Fibroblast of lung (primary cell): Measurements from ENCODE around the gene MSI2.

Source experiments
- EZH2 ChIP-seq: IDR thresholded peaks from 2 replicates; pipeline ENCODE4 v1.5.1; 2012; ENCODE audit warnings: low read length, control low read depth, mild to moderate bottlenecking; ENCODE audit errors: missing control alignments
- TF ChIP-seq, protein P1 (sequence below), 2 donors: IDR thresholded peaks in 1 of 2; conservative IDR thresholded peaks in 1 of 2; 1 replicate in 1 of 2; 2 replicates in 1 of 2; pipeline ENCODE4 v1.5.1; 2011 to 2012; ENCODE audit warnings: low read length in 2 of 2, control low read depth in 1 of 2, inconsistent platforms in 1 of 2, low read depth in 1 of 2, mild to moderate bottlenecking in 1 of 2

DNA sequence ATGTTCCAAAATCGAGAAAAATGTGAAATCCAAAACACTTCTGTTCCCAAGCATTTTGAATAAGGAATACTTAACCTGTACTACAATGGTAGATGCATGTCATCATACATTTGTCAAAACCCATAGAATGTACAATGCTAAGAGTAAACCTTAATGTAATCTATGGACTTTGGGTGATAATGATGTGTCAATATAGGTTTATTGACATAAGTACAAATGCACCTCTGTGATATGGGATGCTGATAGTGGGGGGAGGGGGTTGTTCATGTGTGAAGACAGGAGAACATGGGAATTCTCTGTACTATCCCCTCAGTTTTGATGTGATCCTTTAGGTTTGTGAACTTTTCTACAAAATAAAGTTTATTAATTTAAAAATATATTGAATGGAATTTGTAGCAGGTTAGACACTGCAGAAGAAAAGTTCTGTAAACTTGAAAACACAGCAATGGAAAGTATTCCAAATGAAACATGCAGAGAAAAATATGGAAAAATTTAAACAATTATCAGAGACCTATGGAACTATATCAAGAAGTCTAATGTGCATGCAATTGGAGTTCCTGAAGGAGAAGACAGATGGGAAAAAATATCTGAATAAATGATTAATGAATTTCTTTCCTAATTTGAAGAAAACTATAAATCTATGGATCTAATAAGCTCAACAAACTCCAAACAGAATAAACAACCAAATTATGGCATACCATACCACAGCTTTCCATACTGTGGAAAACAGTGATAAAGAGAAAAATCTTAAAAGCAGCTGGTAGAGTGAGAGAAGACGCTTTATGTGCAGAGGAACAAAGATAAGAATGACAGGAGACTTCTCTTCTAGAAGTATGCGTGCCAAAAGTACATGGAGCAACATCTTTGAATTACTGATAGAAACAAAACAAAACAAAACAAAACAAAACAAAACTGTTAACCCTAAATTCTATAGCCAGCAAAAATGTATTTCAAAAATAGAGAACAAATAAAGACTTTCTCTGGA lies 34.7 kb upstream of the MSI2 start:
- TF ChIP-seq, protein P1, sequence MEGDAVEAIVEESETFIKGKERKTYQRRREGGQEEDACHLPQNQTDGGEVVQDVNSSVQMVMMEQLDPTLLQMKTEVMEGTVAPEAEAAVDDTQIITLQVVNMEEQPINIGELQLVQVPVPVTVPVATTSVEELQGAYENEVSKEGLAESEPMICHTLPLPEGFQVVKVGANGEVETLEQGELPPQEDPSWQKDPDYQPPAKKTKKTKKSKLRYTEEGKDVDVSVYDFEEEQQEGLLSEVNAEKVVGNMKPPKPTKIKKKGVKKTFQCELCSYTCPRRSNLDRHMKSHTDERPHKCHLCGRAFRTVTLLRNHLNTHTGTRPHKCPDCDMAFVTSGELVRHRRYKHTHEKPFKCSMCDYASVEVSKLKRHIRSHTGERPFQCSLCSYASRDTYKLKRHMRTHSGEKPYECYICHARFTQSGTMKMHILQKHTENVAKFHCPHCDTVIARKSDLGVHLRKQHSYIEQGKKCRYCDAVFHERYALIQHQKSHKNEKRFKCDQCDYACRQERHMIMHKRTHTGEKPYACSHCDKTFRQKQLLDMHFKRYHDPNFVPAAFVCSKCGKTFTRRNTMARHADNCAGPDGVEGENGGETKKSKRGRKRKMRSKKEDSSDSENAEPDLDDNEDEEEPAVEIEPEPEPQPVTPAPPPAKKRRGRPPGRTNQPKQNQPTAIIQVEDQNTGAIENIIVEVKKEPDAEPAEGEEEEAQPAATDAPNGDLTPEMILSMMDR (conservative IDR thresholded peaks at IDR 0.05 in 1 of 2, IDR thresholded peaks at IDR 0.05 in 1 of 2; ENCODE audit: low read depth in 1 of 2, low read length in 2 of 2): no peak
- TF ChIP-seq EZH2: no peak
